Measurements from ENCODE around the gene LTF. TPM values are rescaled to one million over a fixed set of nuclear protein-coding genes. Genes with fewer than 3 reads are reported as not detected.
A peak's percentile ranks its signal among the peaks of the same experiment; 100 is the strongest.
"Not testable (repeated sequence)": the region's sequence is repeated elsewhere in the genome, so short reads cannot be mapped to it uniquely, and the experiment has no call there.

Gene LTF
- total RNA-seq, 1 donor from 2014 or later: not detected

DNA sequence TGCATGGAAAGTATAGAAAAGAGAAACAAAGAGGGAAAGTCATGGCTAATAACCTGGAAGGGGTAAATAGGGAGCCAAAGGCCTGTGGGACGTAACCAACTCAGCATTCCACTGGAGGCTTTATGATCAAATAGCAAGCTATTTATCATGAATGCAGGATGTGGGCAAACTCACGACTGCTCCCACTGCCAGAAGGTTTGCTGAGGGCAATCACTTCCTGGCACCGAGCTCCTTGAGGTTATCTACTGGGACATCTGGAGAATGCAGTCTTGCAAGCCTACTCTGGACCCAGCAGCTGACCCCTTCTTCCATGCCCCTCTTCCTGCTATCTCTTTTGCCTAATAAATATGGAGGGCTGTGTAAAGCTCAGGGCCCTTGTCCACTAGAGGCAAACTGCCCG is 38.2 kb downstream of the LTF start:
- H3K27me3 ChIP-seq (ENCODE audit: insufficient read depth, low read length); H3K27ac Mint-ChIP-seq (ENCODE audit: unreplicated experiment); H3K27ac ChIP-seq (ENCODE audit: low read depth, low read length); H3K4me1 ChIP-seq (ENCODE audit: insufficient read depth, low read length); H3K27me3 Mint-ChIP-seq (ENCODE audit: low read depth, unreplicated experiment); H3K9ac ChIP-seq (ENCODE audit: low read length); H3K4me3 ChIP-seq (ENCODE audit: insufficient read depth, low read depth, low read length); H3K36me3 ChIP-seq (ENCODE audit: insufficient read depth, low read length); H3K9me3 ChIP-seq (ENCODE audit: insufficient read depth, low read depth, low read length); H3K36me3 Mint-ChIP-seq (ENCODE audit: low read depth, unreplicated experiment); FAIRE-seq; H3K4me3 Mint-ChIP-seq (ENCODE audit: unreplicated experiment); H3K9me3 Mint-ChIP-seq (ENCODE audit: unreplicated experiment); H3K4me2 ChIP-seq (ENCODE audit: low read length); H4K20me1 ChIP-seq (ENCODE audit: insufficient read depth, low read length); DNase-seq (ENCODE audit: low read depth); H2AFZ ChIP-seq (ENCODE audit: low read depth, low read length); H3K79me2 ChIP-seq (ENCODE audit: insufficient read depth, low read length): not testable (repeated sequence)
- H3K4me1 Mint-ChIP-seq (ENCODE audit: low read depth, unreplicated experiment): peaks cover 11% of the 10 kb centered on the region

DNA sequence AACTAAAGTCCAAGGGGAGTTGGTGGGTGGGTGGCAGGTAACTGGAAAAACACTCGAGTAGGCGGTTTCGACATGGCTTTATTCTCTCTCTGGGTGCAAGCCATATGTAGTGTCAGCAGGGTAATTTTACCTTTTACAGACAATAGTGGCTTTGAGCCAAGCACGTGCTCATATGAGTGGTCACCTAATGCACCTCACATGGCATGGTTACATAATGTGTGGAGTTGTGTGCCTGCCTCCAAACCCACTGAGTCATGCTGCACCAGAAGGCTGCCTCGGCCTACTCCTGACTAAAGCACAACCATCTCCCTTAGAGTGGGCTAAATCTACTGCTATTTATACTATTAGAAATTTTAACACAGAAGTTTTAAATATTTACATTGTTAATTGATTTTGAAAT is 41.1 kb downstream of the LTF start:
- H3K79me2 ChIP-seq (ENCODE audit: insufficient read depth, low read length): no peaks in the 10 kb centered on the region
- H3K27me3 ChIP-seq (ENCODE audit: insufficient read depth, low read length): peaks cover under 1% of the 10 kb centered on the region
- no peak overlapping the region for H3K4me2 ChIP-seq (ENCODE audit: low read length)
- H3K27me3 Mint-ChIP-seq (ENCODE audit: low read depth, unreplicated experiment): peaks cover 3% of the 10 kb centered on the region
- H3K4me3 ChIP-seq (ENCODE audit: insufficient read depth, low read depth, low read length): no peak overlapping the region
- no peaks in the 10 kb centered on the region for H4K20me1 ChIP-seq (ENCODE audit: insufficient read depth, low read length)
- no peaks in the 10 kb centered on the region for H3K9me3 Mint-ChIP-seq (ENCODE audit: unreplicated experiment)
- no peak overlapping the region for H3K9ac ChIP-seq (ENCODE audit: low read length)
- no peak overlapping the region for H3K4me3 Mint-ChIP-seq (ENCODE audit: unreplicated experiment)
- no peaks in the 10 kb centered on the region for H3K9me3 ChIP-seq (ENCODE audit: insufficient read depth, low read depth, low read length)
- no peaks in the 10 kb centered on the region for H3K4me1 ChIP-seq (ENCODE audit: insufficient read depth, low read length)
- no peaks in the 10 kb centered on the region for H3K36me3 ChIP-seq (ENCODE audit: insufficient read depth, low read length)
- H3K4me1 Mint-ChIP-seq (ENCODE audit: low read depth, unreplicated experiment): peaks cover 11% of the 10 kb centered on the region
- DNase-seq (ENCODE audit: low read depth) (peak; percentile 39), FAIRE-seq (no peak)
- H3K27ac Mint-ChIP-seq (ENCODE audit: unreplicated experiment): no peak overlapping the region
- H2AFZ ChIP-seq (ENCODE audit: low read depth, low read length): peak overlapping the region; percentile 26
- H3K36me3 Mint-ChIP-seq (ENCODE audit: low read depth, unreplicated experiment): no peaks in the 10 kb centered on the region
- no peak overlapping the region for H3K27ac ChIP-seq (ENCODE audit: low read depth, low read length)
- TF ChIP-seq, protein P1, sequence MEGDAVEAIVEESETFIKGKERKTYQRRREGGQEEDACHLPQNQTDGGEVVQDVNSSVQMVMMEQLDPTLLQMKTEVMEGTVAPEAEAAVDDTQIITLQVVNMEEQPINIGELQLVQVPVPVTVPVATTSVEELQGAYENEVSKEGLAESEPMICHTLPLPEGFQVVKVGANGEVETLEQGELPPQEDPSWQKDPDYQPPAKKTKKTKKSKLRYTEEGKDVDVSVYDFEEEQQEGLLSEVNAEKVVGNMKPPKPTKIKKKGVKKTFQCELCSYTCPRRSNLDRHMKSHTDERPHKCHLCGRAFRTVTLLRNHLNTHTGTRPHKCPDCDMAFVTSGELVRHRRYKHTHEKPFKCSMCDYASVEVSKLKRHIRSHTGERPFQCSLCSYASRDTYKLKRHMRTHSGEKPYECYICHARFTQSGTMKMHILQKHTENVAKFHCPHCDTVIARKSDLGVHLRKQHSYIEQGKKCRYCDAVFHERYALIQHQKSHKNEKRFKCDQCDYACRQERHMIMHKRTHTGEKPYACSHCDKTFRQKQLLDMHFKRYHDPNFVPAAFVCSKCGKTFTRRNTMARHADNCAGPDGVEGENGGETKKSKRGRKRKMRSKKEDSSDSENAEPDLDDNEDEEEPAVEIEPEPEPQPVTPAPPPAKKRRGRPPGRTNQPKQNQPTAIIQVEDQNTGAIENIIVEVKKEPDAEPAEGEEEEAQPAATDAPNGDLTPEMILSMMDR (IDR thresholded peaks at IDR 0.05; ENCODE audit: insufficient read depth, low read depth, low read length): no peak
- no peak for TF ChIP-seq EZH2 (IDR thresholded peaks at IDR 0.05; ENCODE audit: insufficient read depth, low read length)

DNA sequence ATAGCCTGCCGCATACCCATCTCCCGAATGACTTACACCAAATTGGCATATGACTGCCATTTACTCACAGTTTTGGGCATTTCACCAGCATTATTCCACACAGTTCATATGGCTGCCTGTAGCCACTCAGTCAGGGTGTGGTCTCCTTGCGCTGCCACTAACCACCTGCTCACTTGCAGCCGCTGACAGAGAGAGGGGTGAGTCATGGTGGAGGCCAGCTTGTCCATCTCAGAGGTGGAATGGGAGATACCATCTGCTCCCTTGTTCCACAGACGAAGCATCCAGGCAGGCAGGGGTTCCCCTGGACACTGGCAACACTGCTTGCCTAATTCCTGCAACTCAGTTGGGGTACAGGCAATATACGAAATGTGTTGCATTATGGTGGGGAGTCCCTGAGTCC is 42.1 kb downstream of the LTF start:
- H3K4me2 ChIP-seq (ENCODE audit: low read length): no peak overlapping the region
- Mint-ChIP-seq H3K9me3 (ENCODE audit: unreplicated experiment) (no peaks in the 10 kb centered on the region), H3K27ac (ENCODE audit: unreplicated experiment) (no peak overlapping the region), H3K4me3 (ENCODE audit: unreplicated experiment) (no peak overlapping the region), H3K27me3 (ENCODE audit: low read depth, unreplicated experiment) (peaks cover 3% of the 10 kb centered on the region), H3K4me1 (ENCODE audit: low read depth, unreplicated experiment) (peaks cover 10% of the 10 kb centered on the region), H3K36me3 (ENCODE audit: low read depth, unreplicated experiment) (no peaks in the 10 kb centered on the region)
- H3K4me3 ChIP-seq (ENCODE audit: insufficient read depth, low read depth, low read length): no peak overlapping the region
- H3K27ac ChIP-seq (ENCODE audit: low read depth, low read length): no peak overlapping the region
- H2AFZ ChIP-seq (ENCODE audit: low read depth, low read length): no peak overlapping the region
- no peaks in the 10 kb centered on the region for H3K27me3 ChIP-seq (ENCODE audit: insufficient read depth, low read length)
- DNase-seq (ENCODE audit: low read depth) (peak; percentile 27), FAIRE-seq (no peak)
- H3K9me3 ChIP-seq (ENCODE audit: insufficient read depth, low read depth, low read length): no peaks in the 10 kb centered on the region
- H3K4me1 ChIP-seq (ENCODE audit: insufficient read depth, low read length): no peaks in the 10 kb centered on the region
- H3K36me3 ChIP-seq (ENCODE audit: insufficient read depth, low read length): no peaks in the 10 kb centered on the region
- H3K79me2 ChIP-seq (ENCODE audit: insufficient read depth, low read length): no peaks in the 10 kb centered on the region
- H4K20me1 ChIP-seq (ENCODE audit: insufficient read depth, low read length): no peaks in the 10 kb centered on the region
- no peak overlapping the region for H3K9ac ChIP-seq (ENCODE audit: low read length)
- no peak for TF ChIP-seq EZH2 (IDR thresholded peaks at IDR 0.05; ENCODE audit: insufficient read depth, low read length)
- TF ChIP-seq, protein P1 (IDR thresholded peaks at IDR 0.05; ENCODE audit: insufficient read depth, low read depth, low read length): no peak

Measured in astrocyte (in vitro differentiated cells and primary cell).